ENCODE data around the gene CDH24. TPM values are rescaled to one million over a fixed set of nuclear protein-coding genes. Genes with fewer than 3 reads are reported as not detected.

The CDH24 gene
- total and polyA plus RNA-seq, 9 of the 15 experiments (the other 6 are each of a cell fraction or from before 2014, with no cell fraction given), result 0.04 to 16.2 (median 4.9) TPM

- ATAC-seq (no peak), FAIRE-seq (no peak), DNase-seq (ENCODE audit: extremely low read depth in 1 of 4, low spot score in 3 of 4) (no peak)
- H3K27me3 ChIP-seq (ENCODE audit: control insufficient read depth in 2 of 2, insufficient read depth in 2 of 2, low read length in 2 of 2), result peaks cover 0 to 4% of the 10 kb centered on the region in 2 experiments; a peak in 1 of 5 replicates
- H3K36me3 ChIP-seq (ENCODE audit: control insufficient read depth, insufficient read depth, low read length), result no peaks in the 10 kb centered on the region
- no TSS peak for BruUV-seq (replicated peaks)
- intact Hi-C loops (cut with micrococcal nuclease), result loop anchor here (5.0 kb wide), 2 partner anchors 119 to 134 kb away; no protein-coding TSS in a partner anchor
- H4K20me1 ChIP-seq (replicated peaks; ENCODE audit: control insufficient read depth, insufficient read depth, low read length), result no peaks in the 10 kb centered on the region
- H2AFZ ChIP-seq (ENCODE audit: low read depth, low read length), result no peak overlapping the region
- no peaks in the 10 kb centered on the region for H3K9me1 ChIP-seq (ENCODE audit: control insufficient read depth, insufficient read depth, low read length)
- H3K4me2 ChIP-seq (ENCODE audit: insufficient read depth, low read length), result no peak overlapping the region
- H3K27ac ChIP-seq (ENCODE audit: extremely low read depth, low read depth, low read length), result no peak overlapping the region
- H3K4me3 ChIP-seq, result no peak overlapping the region
- H3K4me1 ChIP-seq (replicated peaks in 1 of 2; ENCODE audit: control insufficient read depth in 2 of 2, insufficient read depth in 2 of 2, low read length in 2 of 2), result peaks cover 4 to 13% of the 10 kb centered on the region in 2 experiments; a peak in 4 of 5 replicates
- H3K9me3 ChIP-seq (replicated peaks; ENCODE audit: control insufficient read depth, insufficient read depth, low read depth, low read length), result no peaks in the 10 kb centered on the region
- no peak overlapping the region for H3K9ac ChIP-seq (ENCODE audit: insufficient read depth in 1 of 2, low read depth in 2 of 2, low read length in 2 of 2)
- H3K79me2 ChIP-seq (ENCODE audit: control insufficient read depth, insufficient read depth, low read length), result no peaks in the 10 kb centered on the region
- in situ Hi-C loops (cut with MboI), result loop anchor here (5.0 kb wide), 1 partner anchor 39 kb away; no protein-coding TSS in a partner anchor
- POLR2A ChIA-PET, result interaction anchor here (0.8 to 1.7 kb wide), 3 partner anchors 9 to 13 kb away, joined by 3 read pairs; partner anchors contain the start of genes ACIN1 and C14orf119
- CTCF ChIA-PET (ENCODE audit: low intra/inter-chr PET ratio), result no interaction called here
- TF ChIP-seq MTF1 (CRISPR knock-in tag; IDR thresholded peaks at IDR 0.05; ENCODE audit: borderline replicate concordance) (no peak), GATA2 (CRISPR knock-in tag; IDR thresholded peaks at IDR 0.05) (no peak), PYGO2 (tag; IDR thresholded peaks at IDR 0.05) (no peak), NR4A1 (CRISPR knock-in tag; IDR thresholded peaks at IDR 0.05) (no peak), NR4A1 (tag; IDR thresholded peaks at IDR 0.05) (no peak), ZNF512 (tag; IDR thresholded peaks at IDR 0.05) (no peak), SAFB2 (IDR thresholded peaks at IDR 0.05; ENCODE audit: borderline replicate concordance, low read depth, low read length, severe bottlenecking) (no peak), AFF4 (CRISPR knock-in tag; IDR thresholded peaks at IDR 0.05) (no peak), ASH1L (IDR thresholded peaks at IDR 0.05; ENCODE audit: borderline replicate concordance, low read depth, partially characterized antibody) (no peak), GTF3C2 (IDR thresholded peaks at IDR 0.05; ENCODE audit: borderline replicate concordance, extremely low read depth, insufficient read length) (no peak), ZBTB1 (CRISPR knock-in tag; IDR thresholded peaks at IDR 0.05; ENCODE audit: borderline replicate concordance, low read depth) (no peak)
These were observed 49.4 kb upstream of the CDH24 start for GRCh38 chr14:23106747-23107045.
